Immature natural killer cell (primary cell): ENCODE data around the gene EFNA5. TPM values are rescaled to one million over a fixed set of nuclear protein-coding genes. Genes with fewer than 3 reads are reported as not detected.
A peak's percentile ranks its signal among the peaks of the same experiment; 100 is the strongest.

Experiments
- DNase-seq, 3 donors: peaks; one replicate each; pipeline ENCODE4 v3.0.0; 2022; ENCODE audit warnings: mixed read lengths in 1 of 3
- H3K27ac Mint-ChIP-seq, 6 donors: one replicate each; pipeline ENCODE4 v1.8.0; 2020; ENCODE audit warnings: mixed read lengths in 6 of 6, mild to moderate bottlenecking in 5 of 6, inconsistent platforms in 4 of 6, moderate library complexity in 3 of 6
- H3K27me3 Mint-ChIP-seq, 3 donors: one replicate each; pipeline ENCODE4 v1.8.0; 2020 to 2021; ENCODE audit warnings: low read depth in 3 of 3, mild to moderate bottlenecking in 3 of 3, mixed read lengths in 3 of 3, moderate library complexity in 3 of 3, inconsistent platforms in 1 of 3
- H3K36me3 Mint-ChIP-seq, 3 donors: one replicate each; pipeline ENCODE4 v1.8.0; 2020; ENCODE audit warnings: mixed read lengths in 3 of 3, inconsistent platforms in 2 of 3, mild to moderate bottlenecking in 2 of 3
- H3K4me1 Mint-ChIP-seq, 2 donors: one replicate each; pipeline ENCODE4 v1.8.0; 2020; ENCODE audit warnings: inconsistent platforms in 2 of 2, mild to moderate bottlenecking in 2 of 2, mixed read lengths in 2 of 2, moderate library complexity in 1 of 2
- H3K4me3 Mint-ChIP-seq, 5 donors: one replicate each; pipeline ENCODE4 v1.8.0; 2020; ENCODE audit warnings: mild to moderate bottlenecking in 5 of 5, mixed read lengths in 5 of 5, inconsistent platforms in 3 of 5, moderate library complexity in 3 of 5
- H3K9me3 Mint-ChIP-seq, 6 donors: one replicate each; pipeline ENCODE4 v1.8.0; 2020; ENCODE audit warnings: mild to moderate bottlenecking in 6 of 6, mixed read lengths in 6 of 6, inconsistent platforms in 4 of 6, moderate library complexity in 3 of 6
- polyA plus RNA-seq, 3 donors: library from polyadenylated mRNA; unstranded; fragments of 300-500 nt; fragmentation: Illumina TruSeq; gene quantifications; one replicate each; pipeline ENCODE4 v1.2.3, GENCODE V29; 2021

The EFNA5 gene
- polyA plus RNA-seq, 3 donors from 2014 or later = 0.73 to 2.6 (median 1.7) TPM

DNA sequence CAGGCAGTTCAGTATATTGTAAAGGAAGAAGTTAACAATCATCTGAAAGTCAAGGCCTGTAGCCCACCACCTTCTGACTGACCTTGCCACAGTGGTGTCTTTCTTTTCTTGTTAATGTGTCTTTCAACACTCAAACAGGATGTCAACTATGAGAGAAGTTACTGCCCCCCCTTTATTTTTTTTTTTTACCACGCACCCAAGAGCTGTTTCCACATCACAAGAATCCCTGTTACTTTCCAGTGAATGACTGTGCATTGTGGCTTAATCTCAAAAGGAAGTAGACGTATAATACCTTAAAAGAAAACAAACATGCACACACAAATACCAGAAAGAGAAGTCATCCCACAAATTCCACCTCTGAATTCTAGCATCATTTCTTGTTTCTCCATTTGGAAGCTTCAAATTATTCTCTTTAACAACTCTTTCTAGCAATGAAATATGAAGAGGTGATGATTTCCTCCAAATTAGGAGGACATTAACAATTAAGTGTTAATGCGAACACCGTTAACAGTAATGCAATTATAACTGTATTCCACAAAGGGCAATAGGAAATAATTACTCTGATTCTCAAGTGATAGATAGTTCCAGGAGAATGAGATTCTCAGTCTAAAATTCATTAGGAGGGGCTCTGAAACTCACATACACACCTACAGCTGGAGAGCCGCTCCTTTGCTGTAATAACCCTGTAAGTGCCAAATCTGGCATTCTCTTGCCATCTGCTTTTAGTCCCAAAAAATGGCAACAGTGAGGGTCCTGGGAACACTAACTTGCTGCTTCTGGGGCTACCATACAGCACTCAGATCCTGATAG is 201.0 kb downstream of the EFNA5 start:
- peak overlapping the region; percentile 47 to 76 (median 71) for H3K4me3 Mint-ChIP-seq
- peak overlapping the region; percentile 87 to 98 (median 95) for H3K27ac Mint-ChIP-seq
- peaks cover 0 to 5% (median 4%) of the 10 kb centered on the region in 3 donors for H3K36me3 Mint-ChIP-seq
- H3K9me3 Mint-ChIP-seq = no peaks in the 10 kb centered on the region
- H3K4me1 Mint-ChIP-seq = peaks cover 88 to 93% of the 10 kb centered on the region in 2 donors
- H3K27me3 Mint-ChIP-seq = peaks cover 4 to 6% (median 5%) of the 10 kb centered on the region in 3 donors
- DNase-seq = peak; percentile 74 to 77 (median 77)

DNA sequence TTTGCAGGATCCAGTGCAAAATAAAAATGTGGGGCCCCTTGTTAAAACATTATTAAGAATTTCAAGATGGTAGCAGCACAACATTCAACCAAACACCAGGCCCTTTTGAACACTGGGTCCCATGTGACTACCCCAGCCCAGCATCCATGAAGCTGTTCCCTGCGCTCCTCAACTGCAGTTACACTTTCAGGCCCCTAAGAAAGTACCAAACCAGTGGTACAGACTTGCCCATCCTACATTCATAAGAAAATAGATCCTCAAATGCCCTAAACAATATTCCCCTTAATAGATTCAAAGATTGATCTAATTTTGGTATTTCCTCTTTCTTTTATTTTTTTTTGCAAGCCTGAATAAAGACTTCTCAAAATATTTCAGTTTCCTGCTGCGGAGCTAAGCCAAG is 201.7 kb downstream of the EFNA5 start:
- Mint-ChIP-seq H3K27me3 (peaks cover 5 to 6% (median 6%) of the 10 kb centered on the region in 3 donors), H3K4me3 (peak overlapping the region; percentile 47 to 76 (median 71)), H3K4me1 (peaks cover 88 to 93% of the 10 kb centered on the region in 2 donors), H3K36me3 (peaks cover 0 to 5% (median 4%) of the 10 kb centered on the region in 3 donors), H3K9me3 (no peaks in the 10 kb centered on the region), H3K27ac (peak overlapping the region; percentile 87 to 98 (median 95))
- no peak for DNase-seq

DNA sequence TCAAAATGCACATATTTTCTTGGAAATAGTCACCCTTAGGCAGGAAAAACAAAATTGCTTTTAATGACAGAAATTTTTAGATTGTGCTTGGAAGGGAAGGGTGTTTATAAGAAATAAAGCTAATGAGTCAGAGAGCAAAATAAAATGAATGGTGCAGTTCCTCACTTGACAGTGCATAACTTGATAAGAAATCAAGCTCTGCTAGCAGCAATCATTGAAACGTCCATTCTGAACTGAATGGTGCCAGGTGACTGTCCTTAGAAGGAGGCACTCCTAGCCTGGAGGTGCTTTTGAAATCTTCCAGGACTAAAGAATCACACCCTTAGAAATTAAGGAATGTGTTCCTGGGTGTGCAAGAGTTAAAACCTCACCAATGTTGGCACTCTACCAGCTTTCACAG is 202.5 kb downstream of the EFNA5 start:
- peaks cover 5 to 6% (median 6%) of the 10 kb centered on the region in 3 donors for H3K27me3 Mint-ChIP-seq
- peaks cover 0 to 5% (median 4%) of the 10 kb centered on the region in 3 donors for H3K36me3 Mint-ChIP-seq
- H3K9me3 Mint-ChIP-seq = no peaks in the 10 kb centered on the region
- peak overlapping the region; percentile 90 to 98 (median 96) for H3K27ac Mint-ChIP-seq
- DNase-seq = no peak
- H3K4me1 Mint-ChIP-seq = peaks cover 85 to 92% of the 10 kb centered on the region in 2 donors
- peak overlapping the region in 4 of 5 donors; percentile 29 to 79 (median 51) for H3K4me3 Mint-ChIP-seq

DNA sequence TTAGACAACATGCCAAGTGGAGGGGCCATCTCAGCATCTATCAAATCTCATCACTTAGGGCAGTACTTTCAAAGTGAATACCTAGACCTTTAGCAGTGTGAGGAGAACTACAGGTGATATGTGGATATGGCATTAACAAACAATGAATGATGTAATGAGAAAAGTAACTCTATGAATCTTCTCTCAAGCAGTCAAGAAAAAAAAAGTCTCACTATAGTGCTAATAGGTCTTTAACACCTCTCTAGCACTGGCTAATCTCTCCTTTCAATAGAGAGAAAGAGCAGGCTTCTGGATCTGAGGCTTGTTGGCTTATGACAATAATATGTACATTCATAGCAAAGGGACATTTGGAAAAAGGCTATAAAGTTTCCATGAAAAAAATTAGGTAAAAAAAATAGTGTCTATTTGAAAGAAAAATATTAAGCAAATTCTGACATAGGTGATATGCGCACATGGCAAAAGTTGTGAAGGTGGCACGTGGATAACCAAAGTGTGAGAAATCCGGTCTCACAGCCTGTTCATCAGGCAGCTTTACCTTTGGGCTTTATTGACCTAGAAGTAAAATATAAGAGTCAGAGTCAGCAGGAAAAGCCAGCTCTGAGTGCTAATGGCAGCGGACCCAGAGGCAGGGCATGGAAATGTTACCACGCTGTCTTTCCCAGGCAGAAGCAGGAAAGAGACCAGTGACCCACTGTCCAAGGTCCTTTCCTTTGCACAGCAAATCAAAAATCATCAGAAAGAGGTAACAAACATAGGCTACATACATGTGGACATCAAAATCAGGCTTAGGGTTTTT is 203.4 kb downstream of the EFNA5 start:
- H3K27me3 Mint-ChIP-seq = peaks cover 5 to 6% (median 6%) of the 10 kb centered on the region in 3 donors
- H3K27ac Mint-ChIP-seq = peak overlapping the region; percentile 90 to 98 (median 95)
- H3K9me3 Mint-ChIP-seq = no peaks in the 10 kb centered on the region
- peaks cover 77 to 88% of the 10 kb centered on the region in 2 donors for H3K4me1 Mint-ChIP-seq
- H3K4me3 Mint-ChIP-seq = peak overlapping the region; percentile 55 to 79 (median 67)
- DNase-seq = peak; percentile 67 to 70 (median 70)
- peaks cover 0 to 5% (median 4%) of the 10 kb centered on the region in 3 donors for H3K36me3 Mint-ChIP-seq

DNA sequence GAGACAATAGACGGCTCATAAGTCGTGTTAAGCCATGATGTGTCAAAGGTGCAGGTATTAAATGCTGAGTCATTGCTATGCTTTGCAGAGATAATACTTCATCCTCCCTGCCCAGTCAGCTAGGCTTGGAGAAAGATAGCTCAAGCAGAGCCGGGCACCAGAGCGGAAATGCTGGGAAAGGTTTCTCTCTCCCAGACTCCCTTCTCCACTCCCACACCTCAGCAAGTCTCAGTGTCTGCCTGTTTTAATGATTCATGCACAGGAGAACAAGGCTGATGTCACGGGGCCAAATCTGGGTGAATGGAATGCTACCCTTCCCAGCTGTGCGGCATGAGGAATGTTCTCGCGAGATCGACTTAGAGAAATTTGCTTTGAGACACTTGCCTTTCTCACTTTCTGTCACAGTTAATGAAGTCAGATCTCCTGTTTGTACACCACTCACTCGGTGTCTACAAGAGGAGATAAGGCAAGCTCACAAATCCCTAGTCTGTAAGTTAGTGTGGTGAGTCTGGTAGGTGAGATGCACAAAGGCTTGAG is 204.4 kb downstream of the EFNA5 start:
- no peaks in the 10 kb centered on the region for H3K9me3 Mint-ChIP-seq
- peaks cover 5 to 6% (median 6%) of the 10 kb centered on the region in 3 donors for H3K27me3 Mint-ChIP-seq
- peaks cover 0 to 4% (median 4%) of the 10 kb centered on the region in 3 donors for H3K36me3 Mint-ChIP-seq
- no peak for DNase-seq
- peaks cover 79 to 91% of the 10 kb centered on the region in 2 donors for H3K4me1 Mint-ChIP-seq
- H3K4me3 Mint-ChIP-seq = peak overlapping the region in 3 of 5 donors; percentile 29 to 56 (median 36)
- peak overlapping the region; percentile 90 to 98 (median 95) for H3K27ac Mint-ChIP-seq

DNA sequence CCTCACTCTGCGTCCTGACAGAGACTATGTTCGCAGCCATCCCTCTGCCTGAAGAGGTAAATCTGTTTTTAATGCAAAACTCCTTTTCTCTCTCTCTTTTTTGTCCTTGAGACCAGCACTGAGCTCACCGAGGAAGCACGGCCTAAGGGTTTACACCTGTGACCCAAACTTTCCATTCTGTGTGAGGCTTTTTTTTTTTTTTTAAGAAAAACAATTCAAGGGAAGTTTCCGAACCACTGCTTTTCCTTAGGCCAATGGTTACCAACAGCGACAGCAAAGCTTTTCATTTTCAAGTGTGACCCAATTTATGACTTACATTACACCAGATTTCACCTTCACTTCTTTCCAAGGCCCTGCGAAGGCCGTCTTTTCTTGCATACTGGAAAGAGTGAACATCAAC is 205.9 kb downstream of the EFNA5 start:
- Mint-ChIP-seq H3K9me3 (no peaks in the 10 kb centered on the region), H3K4me1 (peaks cover 81 to 91% of the 10 kb centered on the region in 2 donors), H3K36me3 (peaks cover 0 to 4% (median 0%) of the 10 kb centered on the region in 3 donors), H3K4me3 (peak overlapping the region; percentile 50 to 70 (median 52)), H3K27ac (peak overlapping the region; percentile 72 to 95 (median 91)), H3K27me3 (peaks cover 5 to 6% (median 6%) of the 10 kb centered on the region in 3 donors)
- peak in 1 of 3 donors; percentile 20 for DNase-seq

DNA sequence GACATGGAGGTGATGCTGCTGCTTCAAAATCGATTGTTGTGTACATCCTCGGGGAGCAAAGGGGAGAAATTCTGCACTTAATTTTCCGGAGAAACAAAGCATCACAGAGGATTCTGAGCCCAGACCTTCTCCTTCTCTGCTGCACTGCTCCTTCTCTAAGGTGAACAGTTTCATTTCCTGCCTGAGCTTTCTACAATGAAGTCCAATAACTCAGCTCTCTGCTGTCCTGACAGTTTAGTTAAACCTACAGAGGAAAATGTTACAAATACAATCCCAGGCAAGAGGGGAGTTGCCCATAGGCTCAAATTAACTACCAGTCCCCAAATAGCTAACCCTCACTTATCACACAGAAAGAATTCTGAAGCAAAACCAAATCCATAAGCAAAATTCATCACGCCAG is 206.3 kb downstream of the EFNA5 start:
- peak overlapping the region; percentile 72 to 95 (median 91) for H3K27ac Mint-ChIP-seq
- H3K27me3 Mint-ChIP-seq = peaks cover 4 to 5% (median 5%) of the 10 kb centered on the region in 3 donors
- peaks cover 78 to 91% of the 10 kb centered on the region in 2 donors for H3K4me1 Mint-ChIP-seq
- H3K36me3 Mint-ChIP-seq = peaks cover 0 to 3% (median 2%) of the 10 kb centered on the region in 3 donors
- no peaks in the 10 kb centered on the region for H3K9me3 Mint-ChIP-seq
- peak overlapping the region; percentile 50 to 70 (median 52) for H3K4me3 Mint-ChIP-seq
- no peak for DNase-seq

DNA sequence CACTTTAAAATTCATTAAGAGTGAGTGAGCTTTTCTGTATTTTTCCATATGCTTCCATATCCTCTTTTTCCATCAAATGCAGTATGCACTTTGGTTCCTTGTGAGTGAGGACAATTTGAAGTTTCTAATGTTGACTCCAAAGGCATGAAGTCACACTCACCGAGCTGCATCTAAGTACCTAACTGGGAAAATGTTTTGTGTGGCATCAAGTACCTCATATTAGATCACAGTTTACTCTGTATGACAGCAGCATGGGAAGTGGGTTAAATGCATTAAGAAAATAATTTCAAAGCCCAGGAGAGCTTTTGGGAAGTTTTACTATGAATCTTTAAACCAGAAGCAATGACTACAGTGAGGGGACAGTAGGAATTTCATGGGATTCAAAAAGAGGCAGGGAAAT is 207.0 kb downstream of the EFNA5 start:
- Mint-ChIP-seq H3K27ac (peak overlapping the region; percentile 30 to 95 (median 69)), H3K4me1 (peaks cover 74 to 85% of the 10 kb centered on the region in 2 donors), H3K36me3 (peaks cover 0 to 4% (median 0%) of the 10 kb centered on the region in 3 donors), H3K27me3 (peaks cover 2 to 7% (median 2%) of the 10 kb centered on the region in 3 donors), H3K9me3 (no peaks in the 10 kb centered on the region), H3K4me3 (peak overlapping the region in 2 of 5 donors; percentile 9 to 24)
- no peak for DNase-seq

DNA sequence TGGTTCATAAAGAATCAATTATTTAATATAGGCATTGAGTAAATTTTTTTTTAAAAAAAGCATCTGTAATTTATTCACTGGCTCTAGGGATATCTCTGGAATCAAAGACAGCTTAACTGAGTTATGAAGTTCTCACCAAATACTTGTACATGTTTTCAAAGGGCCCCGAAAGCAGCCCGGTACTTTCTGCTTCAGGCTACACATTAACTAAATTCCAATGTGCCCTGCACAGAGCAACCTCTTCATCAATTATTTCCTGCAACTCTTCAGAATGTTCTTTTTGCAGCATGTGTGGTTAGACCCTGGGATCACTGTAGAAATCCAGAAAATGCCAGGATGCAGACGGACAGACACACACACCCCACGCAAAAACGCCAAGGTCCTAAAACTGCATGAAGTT is 209.0 kb downstream of the EFNA5 start:
- H3K4me1 Mint-ChIP-seq = peaks cover 58 to 71% of the 10 kb centered on the region in 2 donors
- H3K27ac Mint-ChIP-seq = peak overlapping the region in 2 of 6 donors; percentile 27 to 80
- H3K4me3 Mint-ChIP-seq = no peak overlapping the region

DNA sequence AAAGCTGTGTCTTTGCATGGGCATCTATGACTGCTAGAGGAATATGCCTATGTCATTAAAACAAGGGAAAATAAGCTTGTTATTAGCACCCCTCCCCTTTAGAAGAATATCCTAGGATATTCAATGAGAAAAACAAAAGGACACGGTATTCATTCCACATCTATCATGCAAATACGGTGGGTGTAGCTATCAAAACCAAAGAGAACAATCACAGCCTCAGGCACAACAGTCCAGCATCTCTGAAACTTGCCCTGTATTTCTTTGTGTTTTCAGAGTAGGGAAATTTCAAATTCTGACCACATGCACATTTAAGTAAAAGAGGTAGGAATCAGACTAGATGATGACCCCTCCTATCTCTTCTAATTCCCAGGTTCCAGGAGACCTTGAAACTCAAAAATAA is 209.9 kb downstream of the EFNA5 start:
- Mint-ChIP-seq H3K27ac (peak overlapping the region in 2 of 6 donors; percentile 61 to 65), H3K36me3 (peaks cover 0 to 4% (median 0%) of the 10 kb centered on the region in 3 donors), H3K4me1 (peaks cover 58 to 71% of the 10 kb centered on the region in 2 donors), H3K9me3 (no peaks in the 10 kb centered on the region), H3K4me3 (no peak overlapping the region), H3K27me3 (peaks cover 2 to 7% (median 2%) of the 10 kb centered on the region in 3 donors)
- no peak for DNase-seq

More for the DNA sequence above, 209.0 kb downstream of the EFNA5 start:
- H3K36me3 Mint-ChIP-seq = peaks cover 0 to 4% (median 0%) of the 10 kb centered on the region in 3 donors
- peaks cover 2 to 7% (median 2%) of the 10 kb centered on the region in 3 donors for H3K27me3 Mint-ChIP-seq
- no peak for DNase-seq
- no peaks in the 10 kb centered on the region for H3K9me3 Mint-ChIP-seq

DNA sequence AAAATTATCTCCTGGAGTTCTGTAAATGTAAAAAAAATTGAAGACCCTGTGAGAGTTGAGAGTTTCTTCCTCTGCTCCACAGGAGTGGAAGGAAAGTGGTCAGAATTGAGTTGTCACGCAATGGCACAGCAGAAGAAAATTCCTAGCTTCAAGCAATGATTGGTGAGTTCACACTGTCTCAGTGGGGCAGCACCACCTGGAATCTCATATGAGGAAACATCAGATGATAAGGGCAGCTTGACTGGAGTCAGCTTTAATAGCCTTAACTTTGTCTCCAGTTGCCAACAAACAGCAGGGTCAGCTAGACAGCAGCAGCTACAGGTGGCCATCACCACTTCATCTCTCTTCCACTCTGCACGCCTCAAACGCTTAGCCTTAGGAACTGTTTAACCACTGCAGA is 211.1 kb downstream of the EFNA5 start:
- Mint-ChIP-seq H3K4me1 (peaks cover 56 to 71% of the 10 kb centered on the region in 2 donors), H3K27me3 (peaks cover 0 to 6% (median 2%) of the 10 kb centered on the region in 3 donors), H3K4me3 (no peak overlapping the region), H3K27ac (peak overlapping the region in 2 of 6 donors; percentile 4 to 57), H3K36me3 (peaks cover 0 to 4% (median 0%) of the 10 kb centered on the region in 3 donors), H3K9me3 (no peaks in the 10 kb centered on the region)
- DNase-seq = no peak

DNA sequence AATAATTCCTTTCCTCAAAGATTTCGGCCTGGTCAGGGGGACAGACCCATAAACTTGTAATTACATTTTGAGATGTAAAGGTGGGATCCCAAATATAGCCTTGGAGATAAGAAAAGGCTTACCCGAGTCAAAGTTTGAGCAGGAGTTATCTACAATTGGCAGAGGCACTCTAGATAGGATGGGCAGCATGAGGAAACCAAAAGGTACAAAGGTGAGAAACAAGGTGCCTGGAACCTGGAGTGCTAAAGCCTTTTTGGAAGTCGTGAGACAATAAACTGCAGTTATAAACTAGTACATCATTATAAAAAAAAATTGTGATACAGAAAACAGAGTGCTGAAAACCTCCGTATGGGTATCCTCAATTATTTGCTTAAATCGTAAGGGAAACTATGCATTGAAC is 212.4 kb downstream of the EFNA5 start:
- no peak for DNase-seq
- peaks cover 0 to 4% (median 0%) of the 10 kb centered on the region in 3 donors for H3K36me3 Mint-ChIP-seq
- peak overlapping the region in 1 of 6 donors; percentile 12 for H3K27ac Mint-ChIP-seq
- no peaks in the 10 kb centered on the region for H3K9me3 Mint-ChIP-seq
- H3K4me1 Mint-ChIP-seq = peaks cover 48 to 59% of the 10 kb centered on the region in 2 donors
- H3K27me3 Mint-ChIP-seq = peaks cover 0 to 6% (median 0%) of the 10 kb centered on the region in 3 donors
- H3K4me3 Mint-ChIP-seq = no peak overlapping the region

DNA sequence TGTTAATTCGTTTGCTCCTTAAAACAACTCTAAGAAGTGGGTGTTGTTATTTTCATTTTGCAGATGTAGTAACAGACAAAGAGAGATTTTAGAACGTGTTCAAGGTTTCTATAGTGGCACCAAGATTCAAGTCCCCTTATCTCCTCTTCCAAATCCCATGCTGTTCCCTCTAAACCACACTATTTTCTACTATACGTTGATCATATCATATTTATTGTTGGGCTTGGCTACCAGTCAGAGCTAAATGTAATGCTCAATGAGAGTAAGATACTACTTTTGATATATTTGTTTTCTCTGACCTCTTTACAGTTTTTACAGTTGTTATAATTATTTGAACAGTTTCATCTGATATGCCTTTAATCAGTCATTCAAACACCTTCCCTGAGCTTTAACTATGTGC is 212.9 kb downstream of the EFNA5 start:
- Mint-ChIP-seq H3K27ac (peak overlapping the region in 1 of 6 donors; percentile 12), H3K9me3 (no peaks in the 10 kb centered on the region), H3K36me3 (peaks cover 0 to 4% (median 0%) of the 10 kb centered on the region in 3 donors), H3K27me3 (peaks cover 0 to 6% (median 0%) of the 10 kb centered on the region in 3 donors), H3K4me3 (no peak overlapping the region), H3K4me1 (peaks cover 48 to 59% of the 10 kb centered on the region in 2 donors)
- DNase-seq = no peak
